IMR-90 (cell line): ENCODE results near the gene STX8. TPM values are rescaled to one million over a fixed set of nuclear protein-coding genes. Genes with fewer than 3 reads are reported as not detected.

ENCODE experiments used
- ATAC-seq: fragments of 200-7000 bp; cut with Tn5 transposase; 2 replicates; pipeline ENCODE4 v1.9.1; 2020; ENCODE audit warnings: low read depth, mild to moderate bottlenecking, moderate library complexity
- BruUV-seq: library from RNA; stranded (reverse); fragments of 400-500 nt; replicated peaks from 2 replicates; lab custom pipeline; 2021; lab: Mats Ljungman, UMichigan
- CTCF ChIA-PET: fragments of 300-600 bp; formaldehyde crosslinking; extraction: SDS; loops from one replicate; lab custom pipeline; 2021; ENCODE audit warnings: antibody characterized with exemption; lab: Yijun Ruan, JAX
- POLR2A ChIA-PET: fragments of 300-600 bp; sonication (Branson Sonifier 250); formaldehyde crosslinking; loops from one replicate; lab custom pipeline; 2022; ENCODE audit warnings: antibody characterized with exemption; ENCODE audit not compliant: unreplicated experiment; lab: Charles Lee
- DNase-seq: peaks from one replicate; pipeline ENCODE4 v3.0.0; 2013
- H2AFZ ChIP-seq: replicated peaks from 2 replicates; pipeline ENCODE3; 2013; ENCODE audit warnings: low read length, mild to moderate bottlenecking; ENCODE audit not compliant: poor library complexity
- H2AK5ac ChIP-seq: 2 replicates; pipeline ENCODE4 v1.6.1; 2013; ENCODE audit warnings: low read depth, low read length, inconsistent platforms
- H2AK9ac ChIP-seq: replicated peaks from 2 replicates; pipeline ENCODE3; 2013; ENCODE audit warnings: mild to moderate bottlenecking, low read depth, low read length, moderate library complexity; ENCODE audit not compliant: poor library complexity
- H2BK120ac ChIP-seq: 2 replicates; pipeline ENCODE4 v1.6.1; 2013; ENCODE audit warnings: low read depth, low read length, inconsistent platforms
- H2BK15ac ChIP-seq: 3 replicates; pipeline ENCODE4 v1.6.1; 2013; ENCODE audit warnings: low read depth, low read length, inconsistent platforms
- H2BK20ac ChIP-seq: 2 replicates; pipeline ENCODE4 v1.6.1; 2013; ENCODE audit warnings: low read depth, mild to moderate bottlenecking, inconsistent platforms, low read length, moderate library complexity
- H2BK5ac ChIP-seq: 2 replicates; pipeline ENCODE4 v1.6.1; 2013; ENCODE audit warnings: mild to moderate bottlenecking, low read depth, low read length, inconsistent platforms; ENCODE audit not compliant: poor library complexity, severe bottlenecking
- H3K14ac ChIP-seq: replicated peaks from 2 replicates; pipeline ENCODE4 v1.6.1; 2013; ENCODE audit warnings: low read depth, low read length, inconsistent platforms
- H3K18ac ChIP-seq: 2 replicates; pipeline ENCODE4 v1.6.1; 2013; ENCODE audit warnings: low read depth, low read length, control low read depth
- H3K23ac ChIP-seq: 2 replicates; pipeline ENCODE4 v1.6.1; 2013; ENCODE audit warnings: low read depth, low read length, inconsistent platforms
- H3K27ac ChIP-seq: 2 replicates; pipeline ENCODE4 v1.5.1; 2013; ENCODE audit warnings: mild to moderate bottlenecking, control low read depth, low read length; ENCODE audit not compliant: insufficient read depth
- H3K27me3 ChIP-seq: 2 replicates; pipeline ENCODE4 v1.6.1; 2013; ENCODE audit warnings: low read length; ENCODE audit not compliant: control insufficient read depth, insufficient read depth
- H3K36me3 ChIP-seq: 2 replicates; pipeline ENCODE4 v1.6.1; 2013; ENCODE audit warnings: low read length, mixed read lengths; ENCODE audit not compliant: control insufficient read depth, insufficient read depth
- H3K4ac ChIP-seq: 2 replicates; pipeline ENCODE4 v1.6.1; 2013; ENCODE audit warnings: low read depth, low read length, inconsistent platforms
- H3K4me1 ChIP-seq: 2 replicates; pipeline ENCODE4 v1.6.1; 2013; ENCODE audit warnings: low read length, mixed read lengths; ENCODE audit not compliant: control insufficient read depth, insufficient read depth
- H3K4me2 ChIP-seq: 2 replicates; pipeline ENCODE4 v1.6.1; 2013; ENCODE audit warnings: low read depth, mild to moderate bottlenecking, control low read depth, low read length, moderate library complexity
- H3K4me3 ChIP-seq: 2 replicates; pipeline ENCODE4 v1.5.1; 2013; ENCODE audit warnings: low read depth, mild to moderate bottlenecking, control low read depth, low read length, moderate library complexity; ENCODE audit not compliant: insufficient read depth
- H3K56ac ChIP-seq: 2 replicates; pipeline ENCODE4 v1.6.1; 2013; ENCODE audit warnings: low read length, inconsistent platforms; ENCODE audit not compliant: insufficient read depth; ENCODE audit errors: extremely low read depth
- H3K79me1 ChIP-seq, 2 experiments: 2 replicates each; pipeline ENCODE4 v1.6.1; 2013; ENCODE audit warnings: low read length in 2 of 2, inconsistent platforms in 1 of 2, low read depth in 1 of 2
- H3K9ac ChIP-seq: 2 replicates; pipeline ENCODE4 v1.6.1; 2013; ENCODE audit warnings: low read depth, low read length, control low read depth
- H3K9me1 ChIP-seq: 2 replicates; pipeline ENCODE4 v1.6.1; 2013; ENCODE audit warnings: low read length, inconsistent platforms; ENCODE audit not compliant: insufficient read depth
- H3K9me3 ChIP-seq: 2 replicates; pipeline ENCODE4 v1.6.1; 2013; ENCODE audit warnings: low read length; ENCODE audit not compliant: control insufficient read depth, insufficient read depth
- H4K20me1 ChIP-seq: 2 replicates; pipeline ENCODE4 v1.6.1; 2013; ENCODE audit warnings: low read length, inconsistent platforms; ENCODE audit not compliant: insufficient read depth
- H4K5ac ChIP-seq: 2 replicates; pipeline ENCODE4 v1.6.1; 2013; ENCODE audit warnings: mild to moderate bottlenecking, low read depth, low read length, control low read depth
- H4K8ac ChIP-seq, 2 experiments: 2 replicates each; pipeline ENCODE4 v1.6.1; 2013; ENCODE audit warnings: low read depth in 2 of 2, low read length in 2 of 2, control low read depth in 1 of 2, inconsistent platforms in 1 of 2
- H4K91ac ChIP-seq: 2 replicates; pipeline ENCODE4 v1.6.1; 2013; ENCODE audit warnings: low read depth, low read length, inconsistent platforms; ENCODE audit not compliant: insufficient read depth
- CEBPB ChIP-seq: IDR thresholded peaks from 2 replicates; pipeline ENCODE4 v1.6.1; 2012; ENCODE audit warnings: low read depth, low read length, improper control_type of control experiment
- CTCF ChIP-seq: conservative IDR thresholded peaks from 2 replicates; pipeline ENCODE4 v1.5.1; 2012; ENCODE audit warnings: mild to moderate bottlenecking, low read depth, low read length, improper control_type of control experiment
- ELK1 ChIP-seq: fragments of 150-350 bp; IDR thresholded peaks from 2 replicates; pipeline ENCODE4 v1.6.1; 2016; ENCODE audit warnings: low read depth, mild to moderate bottlenecking, low read length, moderate library complexity, borderline replicate concordance
- FOS ChIP-seq: fragments of 150-350 bp; IDR thresholded peaks from 2 replicates; pipeline ENCODE4 v1.6.1; 2016; ENCODE audit warnings: low read depth, low read length
- MXI1 ChIP-seq: IDR thresholded peaks from 2 replicates; pipeline ENCODE4 v1.6.1; 2012; ENCODE audit warnings: low read depth, mild to moderate bottlenecking, low read length, moderate library complexity, borderline replicate concordance
- NFE2L2 ChIP-seq: fragments of 150-350 bp; IDR thresholded peaks from 2 replicates; pipeline ENCODE4 v1.6.1; 2016; ENCODE audit warnings: low read depth, mild to moderate bottlenecking, low read length
- POLR2A ChIP-seq: IDR thresholded peaks from 2 replicates; pipeline ENCODE4 v1.6.1; 2012; ENCODE audit warnings: mild to moderate bottlenecking, low read depth, low read length
- RAD21 ChIP-seq: IDR thresholded peaks from 2 replicates; pipeline ENCODE4 v1.6.1; 2012; ENCODE audit warnings: low read length, improper control_type of control experiment
- RCOR1 ChIP-seq: IDR thresholded peaks from 2 replicates; pipeline ENCODE4 v1.6.1; 2012; ENCODE audit warnings: mild to moderate bottlenecking, low read length, improper control_type of control experiment; ENCODE audit not compliant: insufficient replicate concordance
- SMC3 ChIP-seq: fragments of 150-350 bp; IDR thresholded peaks from 2 replicates; pipeline ENCODE4 v1.6.1; 2016; ENCODE audit warnings: low read depth, mild to moderate bottlenecking, antibody characterized with exemption, low read length, moderate library complexity
- USF2 ChIP-seq: fragments of 150-350 bp; IDR thresholded peaks from 2 replicates; pipeline ENCODE4 v1.6.1; 2017; ENCODE audit warnings: mild to moderate bottlenecking, antibody characterized with exemption, low read length, low read depth
- WGBS, 2 experiments: methylation state at CpG; one replicate each; pipeline versions ENCODE4 v1.1.5 to v1.1.7; 2013; ENCODE audit warnings: missing lambda C conversion rate in 2 of 2; ENCODE audit not compliant: insufficient read length in 1 of 2; ENCODE audit errors: extremely low coverage in 2 of 2; 5-methylcytosine and 5-hydroxymethylcytosine counted together
- dilution Hi-C: fragments of 300-500 bp; cut with HindIII; formaldehyde crosslinking; loops from one replicate; pipeline ENCODE4 v1.14.3; 2018; ENCODE audit warnings: low sequenced_read_pairs; ENCODE audit not compliant: unreplicated experiment
- in situ Hi-C: fragments of 300-500 bp; cut with MboI; formaldehyde crosslinking; loops from 3 replicates; pipeline ENCODE4 v1.14.3; 2019; ENCODE audit warnings: low sequenced_read_pairs, inconsistent platforms, mixed read lengths
- intact Hi-C: fragments of 100-400 bp; cut with micrococcal nuclease; formaldehyde crosslinking; loops from 2 replicates; pipeline ENCODE4 v1.10.0; 2022
- polyA plus RNA-seq, 3 experiments: library from polyadenylated mRNA; depleted of rRNA; stranded (reverse); fragments of >200 nt; gene quantifications; 2 replicates each; pipeline ENCODE4 v1.2.3, GENCODE V29; 2012; ENCODE audit warnings: low replicate concordance in 1 of 3
- total RNA-seq: library from RNA; depleted of rRNA; stranded (reverse); fragments of >200 nt; gene quantifications from 2 replicates; pipeline ENCODE4 v1.2.3, GENCODE V29; 2012

Gene STX8
- total and polyA plus RNA-seq, 2 of the 4 experiments (the other 2 are of a cell fraction): 26.5 to 47.0 TPM

- no peak overlapping the region for H3K23ac ChIP-seq
- H2AK5ac ChIP-seq: no peak overlapping the region
- H2BK20ac ChIP-seq: no peak overlapping the region
- no peak overlapping the region for H4K8ac ChIP-seq
- H2AFZ ChIP-seq: no peak overlapping the region
- no peak overlapping the region for H2AK9ac ChIP-seq
- BruUV-seq: no TSS peak
- no peaks in the 10 kb centered on the region for H3K9me3 ChIP-seq
- no peak overlapping the region for H3K56ac ChIP-seq
- no peaks in the 10 kb centered on the region for H3K9me1 ChIP-seq
- no peak overlapping the region for H2BK120ac ChIP-seq
- ChIA-PET CTCF (no interaction called here), POLR2A (no interaction called here)
- no peak overlapping the region for H2BK5ac ChIP-seq
- intact Hi-C loops: loop anchor here (10.0 kb wide), 1 partner anchor 77 kb away; no protein-coding TSS in a partner anchor
- H4K20me1 ChIP-seq: no peaks in the 10 kb centered on the region
- H3K79me1 ChIP-seq: no peaks in the 10 kb centered on the region
- DNase-seq (peak; percentile 22), ATAC-seq (peak; percentile 54; the same call in 1 of the 2 replicates)
- H3K27me3 ChIP-seq: no peaks in the 10 kb centered on the region
- H3K4me1 ChIP-seq: no peaks in the 10 kb centered on the region; the same call in none of the 2 replicates
- WGBS, 2 experiments: no CpG with 5 or more reads among the region's 7 CpGs
- H4K5ac ChIP-seq: no peak overlapping the region
- H3K18ac ChIP-seq: no peak overlapping the region
- dilution Hi-C loops: no loop called here
- no peak overlapping the region for H4K91ac ChIP-seq
- no peak overlapping the region for H3K4me3 ChIP-seq
- in situ Hi-C loops: no loop called here
- no peak overlapping the region for H3K4ac ChIP-seq
- no peak overlapping the region for H3K4me2 ChIP-seq
- no peak overlapping the region for H3K9ac ChIP-seq
- no peak for TF ChIP-seq ELK1
- no peak for TF ChIP-seq USF2
- TF ChIP-seq NFE2L2: no peak
- no peak for TF ChIP-seq CEBPB
- no peak for TF ChIP-seq POLR2A
- TF ChIP-seq RAD21: no peak
- no peak for TF ChIP-seq SMC3
- TF ChIP-seq MXI1: no peak
- no peak for TF ChIP-seq CTCF
- TF ChIP-seq RCOR1: no peak
- no peak for TF ChIP-seq FOS
- H2BK15ac ChIP-seq: no peak overlapping the region
- H3K36me3 ChIP-seq: no peaks in the 10 kb centered on the region
- H3K27ac ChIP-seq: no peak overlapping the region
- H3K14ac ChIP-seq: peak overlapping the region; percentile 58; the same call in 1 of the 2 replicates
Measured at GRCh38 chr17:9307313-9307998, 268.2 kb downstream of the STX8 start.
